Mesendoderm (in vitro differentiated cells): Measurements from ENCODE around the gene ARHGAP15.

Experiments used
- DNase-seq: peaks from one replicate; pipeline ENCODE4 v3.0.0; 2013
- H2AK5ac ChIP-seq: 2 replicates; pipeline ENCODE4 v1.6.1; 2013; ENCODE audit warnings: low read length, inconsistent platforms
- H2BK120ac ChIP-seq: 2 replicates; pipeline ENCODE4 v1.6.1; 2013; ENCODE audit warnings: low read depth, mild to moderate bottlenecking, low read length, moderate library complexity, mixed read lengths
- H2BK15ac ChIP-seq: replicated peaks from 2 replicates; pipeline ENCODE4 v1.6.1; 2013; ENCODE audit warnings: low read depth, mild to moderate bottlenecking, moderate library complexity
- H2BK5ac ChIP-seq: 2 replicates; pipeline ENCODE4 v1.6.1; 2013; ENCODE audit warnings: low read length, inconsistent platforms
- H3K18ac ChIP-seq: 2 replicates; pipeline ENCODE4 v1.6.1; 2013; ENCODE audit warnings: mild to moderate bottlenecking, low read length, mixed read lengths
- H3K23ac ChIP-seq: one replicate; pipeline ENCODE4 v1.6.1; 2013; ENCODE audit warnings: low read length
- H3K27ac ChIP-seq: 2 replicates; pipeline ENCODE4 v1.5.1; 2013; ENCODE audit warnings: low read depth, mild to moderate bottlenecking, inconsistent platforms, low read length, moderate library complexity
- H3K27me3 ChIP-seq: 2 replicates; pipeline ENCODE4 v1.6.1; 2013; ENCODE audit warnings: low read length, control low read depth, mild to moderate bottlenecking, inconsistent platforms; ENCODE audit not compliant: insufficient read depth, poor library complexity
- H3K36me3 ChIP-seq: 2 replicates; pipeline ENCODE4 v1.6.1; 2013; ENCODE audit warnings: low read length, inconsistent platforms; ENCODE audit not compliant: control insufficient read depth, insufficient read depth
- H3K4ac ChIP-seq: one replicate; pipeline ENCODE4 v1.6.1; 2013; ENCODE audit warnings: low read depth, mild to moderate bottlenecking, low read length, moderate library complexity
- H3K4me1 ChIP-seq: 2 replicates; pipeline ENCODE4 v1.6.1; 2013; ENCODE audit warnings: low read depth, low read length, inconsistent platforms; ENCODE audit not compliant: control insufficient read depth
- H3K4me2 ChIP-seq: 2 replicates; pipeline ENCODE4 v1.6.1; 2013; ENCODE audit warnings: low read length
- H3K4me3 ChIP-seq: 2 replicates; pipeline ENCODE4 v1.5.1; 2013; ENCODE audit warnings: mild to moderate bottlenecking, low read length
- H3K56ac ChIP-seq: one replicate; pipeline ENCODE4 v1.6.1; 2013; ENCODE audit warnings: low read length
- H3K79me1 ChIP-seq: 2 replicates; pipeline ENCODE4 v1.6.1; 2013; ENCODE audit warnings: low read length, inconsistent platforms
- H3K79me2 ChIP-seq: 2 replicates; pipeline ENCODE4 v1.6.1; 2013; ENCODE audit warnings: mild to moderate bottlenecking, low read length; ENCODE audit not compliant: control insufficient read depth, insufficient read depth
- H3K9ac ChIP-seq: 2 replicates; pipeline ENCODE4 v1.6.1; 2013; ENCODE audit warnings: low read length, inconsistent platforms
- H4K5ac ChIP-seq: one replicate; pipeline ENCODE4 v1.6.1; 2013; ENCODE audit warnings: low read length
- H4K8ac ChIP-seq: one replicate; pipeline ENCODE4 v1.6.1; 2013; ENCODE audit warnings: low read depth, mild to moderate bottlenecking, control low read depth, low read length, moderate library complexity
- WGBS: extraction: QIAGEN DNeasy Blood & Tissue Kit; methylation state at CpG from one replicate; pipeline ENCODE4 v1.1.7; 2013; ENCODE audit warnings: low lambda C conversion rate, missing lambda C conversion rate; ENCODE audit not compliant: insufficient coverage; ENCODE audit errors: extremely low coverage; 5-methylcytosine and 5-hydroxymethylcytosine counted together

ARHGAP15 gene

DNA sequence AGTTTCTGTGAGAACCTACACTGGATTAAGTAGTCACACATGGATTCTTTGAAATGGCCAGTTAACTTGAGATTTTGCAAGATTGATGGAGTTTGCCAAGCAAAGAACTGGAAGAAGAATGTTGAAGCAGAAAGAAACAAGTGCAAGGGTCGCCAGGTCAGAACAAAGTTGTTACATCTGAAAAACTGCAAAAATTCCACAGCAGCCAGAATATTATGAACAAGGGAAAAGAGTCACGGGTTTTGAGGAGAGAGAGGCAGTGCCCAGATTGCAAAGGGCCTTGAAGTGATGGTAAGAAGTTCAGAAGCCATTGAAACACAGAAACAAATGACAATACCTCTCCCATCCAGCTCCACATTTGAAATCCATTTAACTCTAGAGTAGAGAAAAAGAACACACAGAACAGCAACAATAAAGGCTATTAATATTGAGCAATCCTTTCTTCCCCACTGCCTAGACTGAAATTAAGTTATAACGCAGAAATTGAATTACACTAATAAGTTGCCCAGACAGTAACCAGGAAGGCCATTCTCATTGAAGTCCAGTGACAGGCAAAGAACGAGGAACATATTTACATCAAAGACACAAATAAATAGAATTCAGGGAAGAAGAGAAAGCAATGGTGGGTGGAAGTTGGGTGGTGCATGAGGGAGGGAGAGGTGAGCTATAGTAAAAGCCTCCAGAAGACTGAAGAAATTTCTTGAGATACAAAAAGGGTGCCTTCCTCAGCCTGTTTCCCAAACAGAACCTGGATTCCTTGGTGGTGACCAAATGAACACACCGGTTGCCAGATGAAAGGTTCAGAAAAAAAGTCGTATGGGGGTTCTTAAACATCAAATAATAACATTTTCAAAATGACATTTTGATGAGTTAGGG lies 80.6 kb downstream of the ARHGAP15 start:
- H3K23ac ChIP-seq, result no peak overlapping the region
- no peaks in the 10 kb centered on the region for H3K4me1 ChIP-seq
- no peaks in the 10 kb centered on the region for H3K79me2 ChIP-seq
- DNase-seq, result no peak
- H3K18ac ChIP-seq, result peak overlapping the region; percentile 22
- H4K5ac ChIP-seq, result no peak overlapping the region
- H2BK15ac ChIP-seq, result no peak overlapping the region
- H3K4me2 ChIP-seq, result no peak overlapping the region
- no peak overlapping the region for H3K9ac ChIP-seq
- WGBS, result no CpG with 5 or more reads among the region's 6 CpGs
- no peak overlapping the region for H3K4ac ChIP-seq
- no peak overlapping the region for H3K4me3 ChIP-seq
- H2BK5ac ChIP-seq, result no peak overlapping the region
- H3K36me3 ChIP-seq, result no peaks in the 10 kb centered on the region
- H3K27ac ChIP-seq, result no peak overlapping the region
- H3K27me3 ChIP-seq, result no peaks in the 10 kb centered on the region
- no peak overlapping the region for H3K56ac ChIP-seq
- H2AK5ac ChIP-seq, result no peak overlapping the region
- no peak overlapping the region for H4K8ac ChIP-seq
- no peak overlapping the region for H2BK120ac ChIP-seq
- no peaks in the 10 kb centered on the region for H3K79me1 ChIP-seq

DNA sequence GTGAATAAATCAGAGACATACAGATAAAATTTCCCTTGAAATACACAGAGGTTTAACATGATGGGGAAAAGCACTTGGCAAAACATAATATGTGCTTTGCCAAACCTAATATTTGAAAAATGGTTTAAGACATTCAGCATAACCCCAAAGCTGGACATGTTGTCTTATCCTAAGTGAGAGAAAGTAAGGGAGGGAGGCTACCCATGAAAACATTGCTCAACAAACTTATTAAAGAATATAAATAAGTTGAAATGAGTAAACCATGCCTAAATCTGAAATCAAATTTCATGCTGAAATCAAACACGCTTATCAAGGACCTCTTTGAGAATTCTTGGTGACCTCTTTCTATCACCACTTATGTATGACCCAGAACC lies 81.2 kb downstream of the ARHGAP15 start:
- Histone ChIP-seq H3K4me1 (no peaks in the 10 kb centered on the region), H3K4ac (no peak overlapping the region), H4K5ac (no peak overlapping the region), H3K79me2 (no peaks in the 10 kb centered on the region), H3K23ac (no peak overlapping the region), H2BK120ac (no peak overlapping the region), H2BK15ac (no peak overlapping the region), H3K27me3 (no peaks in the 10 kb centered on the region), H3K79me1 (no peaks in the 10 kb centered on the region), H3K4me2 (no peak overlapping the region), H2BK5ac (no peak overlapping the region), H2AK5ac (no peak overlapping the region), H3K4me3 (no peak overlapping the region), H3K27ac (no peak overlapping the region), H3K9ac (no peak overlapping the region), H3K36me3 (no peaks in the 10 kb centered on the region), H4K8ac (no peak overlapping the region), H3K56ac (no peak overlapping the region), H3K18ac (no peak overlapping the region)
- no peak for DNase-seq
- WGBS, result no CpG with 5 or more reads among the region's 1 CpG

DNA sequence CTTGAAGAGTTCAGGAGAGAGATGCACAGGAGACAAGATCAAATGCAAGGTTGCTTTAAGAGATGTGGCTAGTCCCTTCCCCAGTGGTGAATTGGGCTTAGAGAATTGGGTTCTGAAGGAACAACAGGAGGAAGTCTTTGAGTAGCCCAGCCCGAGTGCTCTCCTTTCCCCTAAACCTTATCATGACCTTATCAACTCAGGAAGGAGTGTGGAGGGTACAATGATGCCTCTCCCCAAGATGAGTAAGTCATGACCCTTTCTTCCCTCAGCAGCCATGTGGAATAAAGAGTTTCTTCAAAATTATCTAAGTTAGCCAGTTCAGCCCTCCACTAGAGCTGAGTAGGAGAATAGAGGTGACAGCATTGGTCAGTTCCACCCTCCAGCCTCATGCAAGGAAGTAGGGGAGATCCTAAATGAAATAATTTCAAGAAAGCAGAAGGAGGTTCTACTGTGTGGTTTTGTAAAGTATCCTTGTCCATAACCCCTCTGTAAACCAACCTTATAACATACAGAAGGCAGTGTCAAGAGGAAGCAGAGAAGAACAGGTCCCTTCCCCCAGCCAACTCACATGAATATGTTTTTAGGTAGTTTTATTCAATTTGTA lies 88.4 kb downstream of the ARHGAP15 start:
- Histone ChIP-seq H3K79me2 (no peaks in the 10 kb centered on the region), H3K27ac (no peak overlapping the region), H4K8ac (peak overlapping the region; percentile 13), H4K5ac (no peak overlapping the region), H3K79me1 (no peaks in the 10 kb centered on the region), H2BK15ac (no peak overlapping the region), H3K9ac (no peak overlapping the region), H3K4ac (no peak overlapping the region), H3K4me3 (no peak overlapping the region), H3K56ac (no peak overlapping the region), H3K18ac (no peak overlapping the region), H3K23ac (no peak overlapping the region), H3K4me2 (no peak overlapping the region), H2AK5ac (no peak overlapping the region), H2BK120ac (no peak overlapping the region), H3K4me1 (no peaks in the 10 kb centered on the region), H3K27me3 (no peaks in the 10 kb centered on the region), H3K36me3 (no peaks in the 10 kb centered on the region), H2BK5ac (no peak overlapping the region)
- no CpG with 5 or more reads among the region's 1 CpG for whole genome bisulfite sequencing
- no peak for DNase-seq

DNA sequence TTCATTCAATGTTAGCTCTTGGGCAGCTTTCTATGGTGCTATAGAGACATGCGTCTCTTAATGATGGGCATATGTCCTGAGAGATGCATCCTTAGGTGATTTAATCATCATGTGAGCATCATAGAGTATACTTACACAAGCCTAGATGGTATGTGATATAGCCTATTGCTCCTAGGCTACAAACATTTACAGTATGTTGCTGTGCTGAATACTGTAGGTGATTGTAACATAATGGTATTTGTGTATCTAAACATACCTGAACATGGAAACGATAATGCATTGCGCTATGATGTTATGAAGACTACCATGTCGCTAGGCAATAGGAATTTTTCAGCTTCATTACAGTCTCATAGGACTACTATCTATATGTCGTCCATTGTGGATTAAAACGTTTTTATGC lies 89.4 kb downstream of the ARHGAP15 start:
- no peaks in the 10 kb centered on the region for H3K79me1 ChIP-seq
- H3K36me3 ChIP-seq, result no peaks in the 10 kb centered on the region
- H2BK120ac ChIP-seq, result no peak overlapping the region
- no peaks in the 10 kb centered on the region for H3K4me1 ChIP-seq
- H2BK5ac ChIP-seq, result no peak overlapping the region
- no peak overlapping the region for H3K9ac ChIP-seq
- no peak overlapping the region for H3K4ac ChIP-seq
- no peak overlapping the region for H3K18ac ChIP-seq
- H4K5ac ChIP-seq, result no peak overlapping the region
- no peak overlapping the region for H2BK15ac ChIP-seq
- H3K27me3 ChIP-seq, result no peaks in the 10 kb centered on the region
- no peak overlapping the region for H4K8ac ChIP-seq
- H3K4me3 ChIP-seq, result no peak overlapping the region
- H3K27ac ChIP-seq, result no peak overlapping the region
- WGBS, result no CpG with 5 or more reads among the region's 6 CpGs
- H3K23ac ChIP-seq, result no peak overlapping the region
- H3K79me2 ChIP-seq, result no peaks in the 10 kb centered on the region
- no peak overlapping the region for H3K56ac ChIP-seq
- no peak for DNase-seq
- H3K4me2 ChIP-seq, result no peak overlapping the region
- no peak overlapping the region for H2AK5ac ChIP-seq

DNA sequence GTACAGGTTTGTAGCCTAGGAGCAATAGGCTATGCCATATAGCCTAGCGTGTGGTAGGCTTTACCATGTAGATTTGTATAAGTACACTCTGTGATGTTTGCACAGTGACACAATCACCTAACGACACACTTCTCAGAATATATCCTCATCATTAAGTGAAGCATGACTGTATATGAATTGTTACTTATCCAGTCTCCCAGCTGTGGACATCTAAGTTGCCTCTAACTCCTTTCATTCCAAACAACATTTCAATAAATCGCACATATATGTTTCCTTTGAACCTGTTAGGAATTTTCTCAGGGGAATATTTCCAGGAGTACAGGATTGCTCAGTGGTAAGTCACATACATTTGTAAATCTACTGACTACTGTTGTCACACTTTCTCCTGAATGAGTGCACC lies 90.0 kb downstream of the ARHGAP15 start:
- H3K79me1 ChIP-seq, result no peaks in the 10 kb centered on the region
- no peak overlapping the region for H2AK5ac ChIP-seq
- no peak overlapping the region for H2BK5ac ChIP-seq
- no peaks in the 10 kb centered on the region for H3K27me3 ChIP-seq
- H3K18ac ChIP-seq, result no peak overlapping the region
- no CpG with 5 or more reads among the region's 3 CpGs for WGBS
- no peaks in the 10 kb centered on the region for H3K4me1 ChIP-seq
- no peak for DNase-seq
- no peak overlapping the region for H3K27ac ChIP-seq
- no peak overlapping the region for H3K23ac ChIP-seq
- H2BK15ac ChIP-seq, result no peak overlapping the region
- no peak overlapping the region for H3K4ac ChIP-seq
- no peaks in the 10 kb centered on the region for H3K36me3 ChIP-seq
- no peak overlapping the region for H2BK120ac ChIP-seq
- no peak overlapping the region for H3K9ac ChIP-seq
- no peak overlapping the region for H4K8ac ChIP-seq
- no peak overlapping the region for H3K4me3 ChIP-seq
- no peak overlapping the region for H4K5ac ChIP-seq
- no peaks in the 10 kb centered on the region for H3K79me2 ChIP-seq
- no peak overlapping the region for H3K4me2 ChIP-seq
- no peak overlapping the region for H3K56ac ChIP-seq
